Measurements from ENCODE around the gene GDPD3. TPM values are rescaled to one million over a fixed set of nuclear protein-coding genes. Genes with fewer than 3 reads are reported as not detected.

Gene GDPD3
- total and polyA plus RNA-seq, 2 of the 13 experiments (the other 11 are each of a cell fraction or from before 2014, with no cell fraction given), result 18.7 to 20.6 TPM

DNA sequence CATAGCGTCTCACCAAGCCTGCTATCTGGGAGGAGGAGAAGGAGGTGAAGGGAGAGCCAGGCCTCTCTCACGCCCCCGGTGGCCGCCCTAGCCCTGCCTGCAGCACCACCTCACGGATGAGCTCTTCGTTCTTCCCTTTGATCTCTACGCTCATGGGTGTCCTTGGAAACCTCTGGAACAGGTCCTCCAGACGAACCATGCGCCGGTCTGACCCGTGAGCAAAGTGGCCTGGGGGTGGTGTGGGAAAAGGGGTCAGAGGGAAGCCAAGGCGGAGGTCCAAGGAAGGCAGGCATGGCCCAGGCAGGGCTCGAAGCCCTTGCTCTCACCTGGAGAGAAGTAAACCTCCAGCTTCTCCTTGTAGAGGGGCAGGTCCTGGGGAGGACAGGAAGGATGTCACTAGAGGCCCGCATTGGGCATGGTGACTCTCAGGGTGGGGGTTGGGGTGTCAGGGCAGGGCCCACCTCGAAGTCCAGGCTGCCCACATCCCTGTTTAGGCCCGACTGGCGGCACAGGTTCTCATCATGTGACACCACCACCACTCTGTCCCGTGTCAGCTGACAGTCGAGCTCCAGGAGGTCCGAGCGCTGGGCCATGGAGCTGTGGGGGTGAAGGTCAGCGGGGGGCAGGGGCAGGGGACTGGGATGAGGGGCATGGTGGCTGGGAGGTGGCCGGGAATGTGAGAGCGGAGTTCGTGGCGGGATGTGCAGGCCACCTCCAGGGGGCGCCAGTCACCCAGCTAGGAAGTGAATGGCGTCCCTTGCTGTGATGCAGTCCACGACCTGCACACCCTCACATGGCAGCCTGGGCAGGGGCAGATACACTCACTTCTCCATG lies 923 bp downstream of the GDPD3 start (continued):
- TF ChIP-seq ZNF292 (CRISPR knock-in tag; IDR thresholded peaks at IDR 0.05; ENCODE audit: borderline replicate concordance, low read depth) (peak; percentile 37; the same call in 1 of the 2 replicates), ZNF615 (CRISPR knock-in tag; IDR thresholded peaks at IDR 0.05; ENCODE audit: borderline replicate concordance) (no peak), CHD4 (IDR thresholded peaks at IDR 0.05; ENCODE audit: borderline replicate concordance, low read length) (no peak), SAP130 (CRISPR knock-in tag; IDR thresholded peaks at IDR 0.05; ENCODE audit: low read depth) (peak; percentile 61), PHF5A (CRISPR knock-in tag; IDR thresholded peaks at IDR 0.05; ENCODE audit: low read depth, unreplicated experiment) (no peak), SP5 (CRISPR knock-in tag; IDR thresholded peaks at IDR 0.05; ENCODE audit: borderline replicate concordance, low read depth) (peak; percentile 29; the same call in 1 of the 2 replicates), ZNF570 (CRISPR knock-in tag; IDR thresholded peaks at IDR 0.05; ENCODE audit: borderline replicate concordance) (peak; percentile 84; the same call in 1 of the 2 replicates), ZNF660 (CRISPR knock-in tag; IDR thresholded peaks at IDR 0.05; ENCODE audit: borderline replicate concordance, low read depth) (no peak), CENPX (CRISPR knock-in tag; IDR thresholded peaks at IDR 0.05) (no peak), ZNF230 (CRISPR knock-in tag; IDR thresholded peaks at IDR 0.05) (peak; percentile 92; the same call in 1 of the 2 replicates), NR3C1 (CRISPR knock-in tag; IDR thresholded peaks at IDR 0.05) (no peak), PTBP1 (IDR thresholded peaks at IDR 0.05; ENCODE audit: low read depth, low read length, poor library complexity, severe bottlenecking) (peak; percentile 47), SUZ12 (IDR thresholded peaks at IDR 0.05; ENCODE audit: low read depth, low read length) (no peak), TARDBP (CRISPR knock-in tag; IDR thresholded peaks at IDR 0.05) (peak; percentile 45; the same call in 1 of the 2 replicates), TCF7 (IDR thresholded peaks at IDR 0.05; ENCODE audit: low read depth) (peak; percentile 81), XBP1 (CRISPR knock-in tag; IDR thresholded peaks at IDR 0.05) (no peak), ZNF557 (CRISPR knock-in tag; IDR thresholded peaks at IDR 0.05) (no peak)
- TF ChIP-seq, protein P1, sequence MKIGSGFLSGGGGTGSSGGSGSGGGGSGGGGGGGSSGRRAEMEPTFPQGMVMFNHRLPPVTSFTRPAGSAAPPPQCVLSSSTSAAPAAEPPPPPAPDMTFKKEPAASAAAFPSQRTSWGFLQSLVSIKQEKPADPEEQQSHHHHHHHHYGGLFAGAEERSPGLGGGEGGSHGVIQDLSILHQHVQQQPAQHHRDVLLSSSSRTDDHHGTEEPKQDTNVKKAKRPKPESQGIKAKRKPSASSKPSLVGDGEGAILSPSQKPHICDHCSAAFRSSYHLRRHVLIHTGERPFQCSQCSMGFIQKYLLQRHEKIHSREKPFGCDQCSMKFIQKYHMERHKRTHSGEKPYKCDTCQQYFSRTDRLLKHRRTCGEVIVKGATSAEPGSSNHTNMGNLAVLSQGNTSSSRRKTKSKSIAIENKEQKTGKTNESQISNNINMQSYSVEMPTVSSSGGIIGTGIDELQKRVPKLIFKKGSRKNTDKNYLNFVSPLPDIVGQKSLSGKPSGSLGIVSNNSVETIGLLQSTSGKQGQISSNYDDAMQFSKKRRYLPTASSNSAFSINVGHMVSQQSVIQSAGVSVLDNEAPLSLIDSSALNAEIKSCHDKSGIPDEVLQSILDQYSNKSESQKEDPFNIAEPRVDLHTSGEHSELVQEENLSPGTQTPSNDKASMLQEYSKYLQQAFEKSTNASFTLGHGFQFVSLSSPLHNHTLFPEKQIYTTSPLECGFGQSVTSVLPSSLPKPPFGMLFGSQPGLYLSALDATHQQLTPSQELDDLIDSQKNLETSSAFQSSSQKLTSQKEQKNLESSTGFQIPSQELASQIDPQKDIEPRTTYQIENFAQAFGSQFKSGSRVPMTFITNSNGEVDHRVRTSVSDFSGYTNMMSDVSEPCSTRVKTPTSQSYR (CRISPR knock-in tag; IDR thresholded peaks at IDR 0.05; ENCODE audit: borderline replicate concordance), result peak; percentile 82; the same call in 1 of the 2 replicates
- TF ChIP-seq, protein P2, sequence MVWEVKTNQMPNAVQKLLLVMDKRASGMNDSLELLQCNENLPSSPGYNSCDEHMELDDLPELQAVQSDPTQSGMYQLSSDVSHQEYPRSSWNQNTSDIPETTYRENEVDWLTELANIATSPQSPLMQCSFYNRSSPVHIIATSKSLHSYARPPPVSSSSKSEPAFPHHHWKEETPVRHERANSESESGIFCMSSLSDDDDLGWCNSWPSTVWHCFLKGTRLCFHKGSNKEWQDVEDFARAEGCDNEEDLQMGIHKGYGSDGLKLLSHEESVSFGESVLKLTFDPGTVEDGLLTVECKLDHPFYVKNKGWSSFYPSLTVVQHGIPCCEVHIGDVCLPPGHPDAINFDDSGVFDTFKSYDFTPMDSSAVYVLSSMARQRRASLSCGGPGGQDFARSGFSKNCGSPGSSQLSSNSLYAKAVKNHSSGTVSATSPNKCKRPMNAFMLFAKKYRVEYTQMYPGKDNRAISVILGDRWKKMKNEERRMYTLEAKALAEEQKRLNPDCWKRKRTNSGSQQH (CRISPR knock-in tag; IDR thresholded peaks at IDR 0.05; ENCODE audit: low read depth), result 0 out of 2 replicates have a peak, but pooled peaks have one; percentile 22
- TF ChIP-seq, protein P3, sequence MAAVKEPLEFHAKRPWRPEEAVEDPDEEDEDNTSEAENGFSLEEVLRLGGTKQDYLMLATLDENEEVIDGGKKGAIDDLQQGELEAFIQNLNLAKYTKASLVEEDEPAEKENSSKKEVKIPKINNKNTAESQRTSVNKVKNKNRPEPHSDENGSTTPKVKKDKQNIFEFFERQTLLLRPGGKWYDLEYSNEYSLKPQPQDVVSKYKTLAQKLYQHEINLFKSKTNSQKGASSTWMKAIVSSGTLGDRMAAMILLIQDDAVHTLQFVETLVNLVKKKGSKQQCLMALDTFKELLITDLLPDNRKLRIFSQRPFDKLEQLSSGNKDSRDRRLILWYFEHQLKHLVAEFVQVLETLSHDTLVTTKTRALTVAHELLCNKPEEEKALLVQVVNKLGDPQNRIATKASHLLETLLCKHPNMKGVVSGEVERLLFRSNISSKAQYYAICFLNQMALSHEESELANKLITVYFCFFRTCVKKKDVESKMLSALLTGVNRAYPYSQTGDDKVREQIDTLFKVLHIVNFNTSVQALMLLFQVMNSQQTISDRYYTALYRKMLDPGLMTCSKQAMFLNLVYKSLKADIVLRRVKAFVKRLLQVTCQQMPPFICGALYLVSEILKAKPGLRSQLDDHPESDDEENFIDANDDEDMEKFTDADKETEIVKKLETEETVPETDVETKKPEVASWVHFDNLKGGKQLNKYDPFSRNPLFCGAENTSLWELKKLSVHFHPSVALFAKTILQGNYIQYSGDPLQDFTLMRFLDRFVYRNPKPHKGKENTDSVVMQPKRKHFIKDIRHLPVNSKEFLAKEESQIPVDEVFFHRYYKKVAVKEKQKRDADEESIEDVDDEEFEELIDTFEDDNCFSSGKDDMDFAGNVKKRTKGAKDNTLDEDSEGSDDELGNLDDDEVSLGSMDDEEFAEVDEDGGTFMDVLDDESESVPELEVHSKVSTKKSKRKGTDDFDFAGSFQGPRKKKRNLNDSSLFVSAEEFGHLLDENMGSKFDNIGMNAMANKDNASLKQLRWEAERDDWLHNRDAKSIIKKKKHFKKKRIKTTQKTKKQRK (IDR thresholded peaks at IDR 0.05; ENCODE audit: low read length), result no peak
- TF ChIP-seq, protein P4, sequence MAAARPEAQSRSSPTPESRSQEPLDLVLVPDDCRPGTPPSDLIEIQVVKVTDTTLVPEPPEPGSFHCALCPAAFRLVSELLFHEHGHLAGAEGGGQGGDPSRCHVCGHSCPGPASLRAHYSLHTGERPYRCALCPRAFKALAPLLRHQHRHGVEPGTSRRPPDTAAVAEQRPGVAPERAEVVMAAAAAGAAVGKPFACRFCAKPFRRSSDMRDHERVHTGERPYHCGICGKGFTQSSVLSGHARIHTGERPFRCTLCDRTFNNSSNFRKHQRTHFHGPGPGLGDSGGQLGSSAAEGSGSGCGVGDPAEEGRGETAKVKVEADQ (CRISPR knock-in tag; IDR thresholded peaks at IDR 0.05; ENCODE audit: borderline replicate concordance), result peak; percentile 89; the same call in 1 of the 2 replicates

Data from HepG2 (cell line).